ENCODE measurements around the gene PER3.

PER3 gene

DNA sequence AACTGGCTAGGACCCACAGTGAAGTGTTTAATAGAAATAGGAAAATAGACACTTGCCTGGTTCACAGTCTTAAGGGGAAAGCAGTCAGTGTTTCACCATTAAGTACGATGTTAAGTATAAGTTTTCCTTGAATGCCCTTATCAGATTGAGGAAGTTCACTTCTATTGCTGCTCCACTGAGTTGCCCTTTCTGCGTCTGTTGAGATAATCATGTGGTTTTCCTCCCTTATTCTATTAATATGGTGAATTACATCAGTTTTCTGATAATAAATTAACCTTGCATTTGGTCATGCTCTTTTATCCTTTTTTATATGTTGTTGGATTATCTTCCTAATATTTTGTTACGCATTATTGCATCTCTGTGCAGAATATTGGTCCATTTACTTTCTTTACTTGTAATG is 47.4 kb downstream of the PER3 start:
- TF ChIP-seq EZH2phosphoT487 (IDR thresholded peaks at IDR 0.05; ENCODE audit: low read length) (no peak), EZH2 (optimal IDR thresholded peaks at IDR 0.05; ENCODE audit: low read depth, low read length) (no peak)
- TF ChIP-seq, protein P1, sequence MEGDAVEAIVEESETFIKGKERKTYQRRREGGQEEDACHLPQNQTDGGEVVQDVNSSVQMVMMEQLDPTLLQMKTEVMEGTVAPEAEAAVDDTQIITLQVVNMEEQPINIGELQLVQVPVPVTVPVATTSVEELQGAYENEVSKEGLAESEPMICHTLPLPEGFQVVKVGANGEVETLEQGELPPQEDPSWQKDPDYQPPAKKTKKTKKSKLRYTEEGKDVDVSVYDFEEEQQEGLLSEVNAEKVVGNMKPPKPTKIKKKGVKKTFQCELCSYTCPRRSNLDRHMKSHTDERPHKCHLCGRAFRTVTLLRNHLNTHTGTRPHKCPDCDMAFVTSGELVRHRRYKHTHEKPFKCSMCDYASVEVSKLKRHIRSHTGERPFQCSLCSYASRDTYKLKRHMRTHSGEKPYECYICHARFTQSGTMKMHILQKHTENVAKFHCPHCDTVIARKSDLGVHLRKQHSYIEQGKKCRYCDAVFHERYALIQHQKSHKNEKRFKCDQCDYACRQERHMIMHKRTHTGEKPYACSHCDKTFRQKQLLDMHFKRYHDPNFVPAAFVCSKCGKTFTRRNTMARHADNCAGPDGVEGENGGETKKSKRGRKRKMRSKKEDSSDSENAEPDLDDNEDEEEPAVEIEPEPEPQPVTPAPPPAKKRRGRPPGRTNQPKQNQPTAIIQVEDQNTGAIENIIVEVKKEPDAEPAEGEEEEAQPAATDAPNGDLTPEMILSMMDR (IDR thresholded peaks at IDR 0.05; ENCODE audit: low read length): no peak
- Histone ChIP-seq H3K9me2 (replicated peaks; ENCODE audit: insufficient read depth, low read length) (no peaks in the 10 kb centered on the region), H3K9me3 (replicated peaks; ENCODE audit: insufficient read depth, low read length) (no peaks in the 10 kb centered on the region)

DNA sequence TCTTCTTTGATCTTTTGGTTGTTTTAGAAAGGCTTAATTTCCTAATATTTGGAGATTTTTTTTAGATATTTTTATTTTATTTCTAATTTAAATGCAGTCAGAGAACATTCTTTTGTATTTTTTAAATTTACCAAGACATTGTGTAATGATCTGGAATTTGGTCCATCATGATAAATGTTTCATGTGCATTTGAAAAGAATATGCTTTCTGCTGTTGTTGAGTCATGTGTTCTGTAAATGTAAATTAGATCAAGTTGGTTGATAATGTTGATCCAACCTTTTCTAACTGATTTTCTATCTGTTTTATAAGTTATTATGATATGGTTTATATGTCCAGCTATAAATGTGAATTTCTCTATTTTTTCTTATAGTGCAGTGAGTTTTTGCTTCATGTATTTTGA is 48.9 kb downstream of the PER3 start:
- H3K27me3 ChIP-seq (replicated peaks; ENCODE audit: insufficient read depth, low read length): peaks cover 11% of the 10 kb centered on the region; the same call in 1 of the 2 replicates
- peaks cover 21% of the 10 kb centered on the region for H3K4me1 ChIP-seq (ENCODE audit: low read length)
- no peaks in the 10 kb centered on the region for H3K36me3 ChIP-seq (replicated peaks; ENCODE audit: insufficient read depth, low read length)
- no peaks in the 10 kb centered on the region for H3F3A ChIP-seq (ENCODE audit: insufficient read depth, low read length)
- no peak overlapping the region for H3K27ac ChIP-seq (ENCODE audit: low read length)
- TF ChIP-seq EZH2 (optimal IDR thresholded peaks at IDR 0.05; ENCODE audit: low read depth, low read length) (no peak), EZH2phosphoT487 (IDR thresholded peaks at IDR 0.05; ENCODE audit: low read length) (no peak)
- TF ChIP-seq, protein P1 (IDR thresholded peaks at IDR 0.05; ENCODE audit: low read length): no peak
- H3K9ac ChIP-seq (ENCODE audit: low read length): no peak overlapping the region
- no peaks in the 10 kb centered on the region for H3K9me2 ChIP-seq (replicated peaks; ENCODE audit: insufficient read depth, low read length)
- H4K20me1 ChIP-seq (ENCODE audit: insufficient read depth, low read length): no peaks in the 10 kb centered on the region
- no peak overlapping the region for H3K4me2 ChIP-seq (ENCODE audit: low read depth, low read length)
- no peak for DNase-seq
- no peaks in the 10 kb centered on the region for H3K79me2 ChIP-seq (ENCODE audit: low read length)
- no peak overlapping the region for H3K4me3 ChIP-seq (ENCODE audit: low read length)
- H3K9me3 ChIP-seq (replicated peaks; ENCODE audit: insufficient read depth, low read length): no peaks in the 10 kb centered on the region
- H2AFZ ChIP-seq (ENCODE audit: low read length): no peak overlapping the region

More for the DNA sequence above, 47.4 kb downstream of the PER3 start:
- Histone ChIP-seq H3K4me2 (ENCODE audit: low read depth, low read length) (no peak overlapping the region), H3K36me3 (replicated peaks; ENCODE audit: insufficient read depth, low read length) (no peaks in the 10 kb centered on the region), H3K79me2 (ENCODE audit: low read length) (no peaks in the 10 kb centered on the region), H3K27ac (ENCODE audit: low read length) (no peak overlapping the region), H2AFZ (ENCODE audit: low read length) (no peak overlapping the region), H3K4me3 (ENCODE audit: low read length) (no peak overlapping the region), H3K9ac (ENCODE audit: low read length) (no peak overlapping the region), H3K27me3 (replicated peaks; ENCODE audit: insufficient read depth, low read length) (peaks cover 12% of the 10 kb centered on the region; the same call in 1 of the 2 replicates), H4K20me1 (ENCODE audit: insufficient read depth, low read length) (no peaks in the 10 kb centered on the region), H3F3A (ENCODE audit: insufficient read depth, low read length) (no peaks in the 10 kb centered on the region), H3K4me1 (ENCODE audit: low read length) (peaks cover 21% of the 10 kb centered on the region)
- no peak for DNase-seq

GRCh38 chr1:7838714-7839113 is 54.6 kb downstream of the PER3 start:
- H2AFZ ChIP-seq (ENCODE audit: low read length): no peak overlapping the region
- H3K27me3 ChIP-seq (replicated peaks; ENCODE audit: insufficient read depth, low read length): no peaks in the 10 kb centered on the region
- H3K9ac ChIP-seq (ENCODE audit: low read length): no peak overlapping the region
- no peak overlapping the region for H3K4me2 ChIP-seq (ENCODE audit: low read depth, low read length)
- H3K36me3 ChIP-seq (replicated peaks; ENCODE audit: insufficient read depth, low read length): no peaks in the 10 kb centered on the region
- no peaks in the 10 kb centered on the region for H4K20me1 ChIP-seq (ENCODE audit: insufficient read depth, low read length)
- H3K27ac ChIP-seq (ENCODE audit: low read length): no peak overlapping the region
- H3F3A ChIP-seq (ENCODE audit: insufficient read depth, low read length): 0 out of 2 replicates have a peak, but pooled peaks cover 6% of the 10 kb centered on the region
- H3K79me2 ChIP-seq (ENCODE audit: low read length): no peaks in the 10 kb centered on the region
- H3K9me2 ChIP-seq (replicated peaks; ENCODE audit: insufficient read depth, low read length): no peaks in the 10 kb centered on the region
- H3K4me1 ChIP-seq (ENCODE audit: low read length): peaks cover 17% of the 10 kb centered on the region
- no peak for TF ChIP-seq EZH2 (optimal IDR thresholded peaks at IDR 0.05; ENCODE audit: low read depth, low read length)
- no peak for TF ChIP-seq EZH2phosphoT487 (IDR thresholded peaks at IDR 0.05; ENCODE audit: low read length)
- TF ChIP-seq, protein P1 (IDR thresholded peaks at IDR 0.05; ENCODE audit: low read length): no peak
- no peak overlapping the region for H3K4me3 ChIP-seq (ENCODE audit: low read length)
- DNase-seq: no peak
- no peaks in the 10 kb centered on the region for H3K9me3 ChIP-seq (replicated peaks; ENCODE audit: insufficient read depth, low read length)

All from MM.1S (cell line).